ENCODE results near the gene SEZ6.

The SEZ6 gene

GRCh38 chr17:29005936-29006511 is at the start of gene SEZ6:
SEZ6 (minus strand) TSS chr17:29006033; CDS start chr17:29005869, 164 bp downstream.
- peak; percentile 34 for DNase-seq (ENCODE audit: low spot score)

- no peak for DNase-seq (ENCODE audit: low spot score)
Observed at GRCh38 chr17:29054835-29055234, 49.0 kb upstream of the SEZ6 start.

GRCh38 chr17:29051731-29052130 is 45.9 kb upstream of the SEZ6 start:
- DNase-seq (ENCODE audit: low spot score): no peak

GRCh38 chr17:29051194-29051593 is 45.4 kb upstream of the SEZ6 start:
- no peak for DNase-seq (ENCODE audit: low spot score)

- no peak for DNase-seq (ENCODE audit: low spot score)
Observed at GRCh38 chr17:29050176-29050575, 44.3 kb upstream of the SEZ6 start.

- DNase-seq (ENCODE audit: low spot score): no peak
Observed at GRCh38 chr17:29049541-29050145, 43.8 kb upstream of the SEZ6 start.

GRCh38 chr17:29048440-29049368 is 42.9 kb upstream of the SEZ6 start:
- no peak for DNase-seq (ENCODE audit: low spot score)

GRCh38 chr17:29046473-29046839 is 40.6 kb upstream of the SEZ6 start:
- DNase-seq (ENCODE audit: low spot score): no peak

GRCh38 chr17:29045734-29046472 is 40.1 kb upstream of the SEZ6 start:
- no peak for DNase-seq (ENCODE audit: low spot score)

GRCh38 chr17:29045026-29045425 is 39.2 kb upstream of the SEZ6 start:
- DNase-seq (ENCODE audit: low spot score): no peak

GRCh38 chr17:29043539-29044145 is 37.8 kb upstream of the SEZ6 start:
- DNase-seq (ENCODE audit: low spot score): no peak

GRCh38 chr17:29042679-29043538 is 37.1 kb upstream of the SEZ6 start, which contains the start of gene PIPOX:
PIPOX (plus strand) TSS chr17:29043141; CDS start chr17:29043226, 85 bp downstream.
- DNase-seq (ENCODE audit: low spot score): peak; percentile 2

- DNase-seq (ENCODE audit: low spot score): no peak
Observed at GRCh38 chr17:29042026-29042678, 36.3 kb upstream of the SEZ6 start.

GRCh38 chr17:29041571-29041970 is 35.7 kb upstream of the SEZ6 start:
- no peak for DNase-seq (ENCODE audit: low spot score)

GRCh38 chr17:29041091-29041490 is 35.3 kb upstream of the SEZ6 start:
- no peak for DNase-seq (ENCODE audit: low spot score)

GRCh38 chr17:29039764-29040598 is 34.1 kb upstream of the SEZ6 start:
- DNase-seq (ENCODE audit: low spot score): no peak

- no peak for DNase-seq (ENCODE audit: low spot score)
Observed at GRCh38 chr17:29038085-29038795, 32.4 kb upstream of the SEZ6 start.

- no peak for DNase-seq (ENCODE audit: low spot score)
Observed at GRCh38 chr17:29037739-29038084, 31.9 kb upstream of the SEZ6 start.

- DNase-seq (ENCODE audit: low spot score): no peak
Observed at GRCh38 chr17:29036584-29036983, 30.8 kb upstream of the SEZ6 start.
